ENCODE data around the gene SLC38A3. TPM values are rescaled to one million over a fixed set of nuclear protein-coding genes. Genes with fewer than 3 reads are reported as not detected.

Gene SLC38A3
- total and polyA plus RNA-seq, 11 donors, result 1.0 to 14.8 (median 8.4) TPM

- no peak for ATAC-seq
- intact Hi-C loops (cut with DNase I), result no loop called here
- Histone ChIP-seq H3K4me1 (no peaks in the 10 kb centered on the region), H3K27me3 (no peaks in the 10 kb centered on the region), H3K36me3 (no peaks in the 10 kb centered on the region), H3K9me3 (no peaks in the 10 kb centered on the region), H3K4me3 (no peak overlapping the region), H3K27ac (no peak overlapping the region)
- WGBS, 4 donors, result 70 to 84% (median 71%) methylated on average over 7 to 10 of the region's 10 CpGs
- TF ChIP-seq, protein P1, sequence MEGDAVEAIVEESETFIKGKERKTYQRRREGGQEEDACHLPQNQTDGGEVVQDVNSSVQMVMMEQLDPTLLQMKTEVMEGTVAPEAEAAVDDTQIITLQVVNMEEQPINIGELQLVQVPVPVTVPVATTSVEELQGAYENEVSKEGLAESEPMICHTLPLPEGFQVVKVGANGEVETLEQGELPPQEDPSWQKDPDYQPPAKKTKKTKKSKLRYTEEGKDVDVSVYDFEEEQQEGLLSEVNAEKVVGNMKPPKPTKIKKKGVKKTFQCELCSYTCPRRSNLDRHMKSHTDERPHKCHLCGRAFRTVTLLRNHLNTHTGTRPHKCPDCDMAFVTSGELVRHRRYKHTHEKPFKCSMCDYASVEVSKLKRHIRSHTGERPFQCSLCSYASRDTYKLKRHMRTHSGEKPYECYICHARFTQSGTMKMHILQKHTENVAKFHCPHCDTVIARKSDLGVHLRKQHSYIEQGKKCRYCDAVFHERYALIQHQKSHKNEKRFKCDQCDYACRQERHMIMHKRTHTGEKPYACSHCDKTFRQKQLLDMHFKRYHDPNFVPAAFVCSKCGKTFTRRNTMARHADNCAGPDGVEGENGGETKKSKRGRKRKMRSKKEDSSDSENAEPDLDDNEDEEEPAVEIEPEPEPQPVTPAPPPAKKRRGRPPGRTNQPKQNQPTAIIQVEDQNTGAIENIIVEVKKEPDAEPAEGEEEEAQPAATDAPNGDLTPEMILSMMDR (IDR thresholded peaks at IDR 0.05), result no peak
- TF ChIP-seq POLR2A (IDR thresholded peaks at IDR 0.05), result no peak
- DNase-seq, result no peak
Measured at GRCh38 chr3:50214824-50215223, 9.8 kb downstream of the SLC38A3 start.

- Histone ChIP-seq H3K27ac (no peak overlapping the region), H3K4me3 (no peak overlapping the region), H3K9me3 (no peaks in the 10 kb centered on the region), H3K4me1 (peaks cover 0 to 4% (median 0%) of the 10 kb centered on the region in 12 donors), H3K36me3 (no peaks in the 10 kb centered on the region), H3K27me3 (no peaks in the 10 kb centered on the region)
- 64 to 70% (median 66%) methylated on average over 6 to 9 of the region's 9 CpGs for WGBS, 4 donors
- ATAC-seq (no peak), DNase-seq (no peak)
- no peak for TF ChIP-seq POLR2A (IDR thresholded peaks at IDR 0.05)
- TF ChIP-seq, protein P1 (IDR thresholded peaks at IDR 0.05), result no peak
- intact Hi-C loops (cut with DNase I), result no loop called here
Measured at GRCh38 chr3:50215529-50215928, 10.5 kb downstream of the SLC38A3 start.

- H3K4me3 ChIP-seq, result no peak overlapping the region
- TF ChIP-seq, protein P1 (IDR thresholded peaks at IDR 0.05), result no peak
- no peak for TF ChIP-seq POLR2A (IDR thresholded peaks at IDR 0.05)
- intact Hi-C loops (cut with DNase I), result no loop called here
- H3K36me3 ChIP-seq, result no peaks in the 10 kb centered on the region
- DNase-seq (no peak), ATAC-seq (no peak)
- no peaks in the 10 kb centered on the region for H3K9me3 ChIP-seq
- 81 to 85% (median 83%) methylated on average over 8 to 10 of the region's 10 CpGs for WGBS, 4 donors
- no peak overlapping the region for H3K27ac ChIP-seq
- H3K27me3 ChIP-seq, result no peaks in the 10 kb centered on the region
- peaks cover 0 to 6% (median 0%) of the 10 kb centered on the region in 12 donors for H3K4me1 ChIP-seq
Measured at GRCh38 chr3:50217681-50218080, 12.6 kb downstream of the SLC38A3 start.

DNA sequence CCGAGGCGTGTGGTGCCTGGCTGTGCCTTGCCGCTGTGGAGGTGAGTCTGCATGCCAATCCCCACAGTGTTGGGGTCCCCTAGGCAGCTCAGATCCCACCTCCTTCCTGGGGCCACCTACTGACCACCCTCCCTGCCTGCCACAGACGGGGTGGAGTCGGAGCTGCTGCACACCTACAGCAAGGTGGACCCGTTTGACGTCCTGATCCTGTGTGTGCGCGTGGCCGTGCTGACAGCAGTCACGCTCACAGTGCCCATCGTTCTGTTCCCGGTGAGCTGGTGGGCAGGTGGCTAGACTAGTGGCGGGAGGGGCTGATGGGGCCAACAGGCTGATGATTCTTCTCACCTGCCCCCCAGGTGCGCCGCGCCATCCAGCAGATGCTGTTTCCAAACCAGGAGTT lies 13.4 kb downstream of the SLC38A3 start:
- no peak for ATAC-seq
- no peaks in the 10 kb centered on the region for H3K27me3 ChIP-seq

More for the DNA sequence above, 13.4 kb downstream of the SLC38A3 start:
- peaks cover 0 to 6% (median 0%) of the 10 kb centered on the region in 12 donors for H3K4me1 ChIP-seq
- 89 to 96% (median 93%) methylated on average over 17 of the region's 17 CpGs; no CpG with 5 or more reads in 1 of the 4 donors for WGBS, 4 donors
- no peak overlapping the region for H3K27ac ChIP-seq
- no peak for DNase-seq
- no peaks in the 10 kb centered on the region for H3K36me3 ChIP-seq
- no peak overlapping the region for H3K4me3 ChIP-seq
- intact Hi-C loops (cut with DNase I), result no loop called here
- H3K9me3 ChIP-seq, result no peaks in the 10 kb centered on the region
- TF ChIP-seq POLR2A (IDR thresholded peaks at IDR 0.05), result no peak
- TF ChIP-seq, protein P1 (IDR thresholded peaks at IDR 0.05), result no peak
